ENCODE data around the gene RHBG. TPM values are rescaled to one million over a fixed set of nuclear protein-coding genes. Genes with fewer than 3 reads are reported as not detected.
"Not testable (repeated sequence)": the region's sequence is repeated elsewhere in the genome, so short reads cannot be mapped to it uniquely, and the experiment has no call there.

The RHBG gene
- total and polyA plus RNA-seq, 10 donors, result 0.05 to 1.4 (median 0.38) TPM; not detected in 5

DNA sequence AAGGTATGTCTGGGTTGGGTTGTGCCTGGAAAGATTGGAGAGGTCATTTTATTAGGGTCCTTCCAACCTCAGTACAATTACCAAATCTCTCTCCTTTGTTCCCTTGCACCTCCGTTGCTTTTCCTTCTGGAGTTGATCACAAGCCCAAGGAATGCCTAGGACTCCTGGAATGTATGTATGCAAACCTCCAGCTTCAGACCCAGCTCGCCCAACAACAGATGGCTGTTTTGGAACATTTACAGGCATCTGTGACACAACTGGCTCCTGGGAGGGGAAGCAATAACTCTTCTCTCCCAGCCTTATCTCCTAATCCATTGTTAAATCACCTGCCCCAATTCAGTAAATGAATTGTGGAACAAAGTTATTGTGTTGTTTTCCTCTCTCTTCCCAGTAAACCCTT is 22.4 kb upstream of the RHBG start:
- no peak for DNase-seq
- intact Hi-C loops (cut with DNase I; ENCODE audit: low total_unique reads), result no loop called here
- H3K9me3 ChIP-seq, result no peaks in the 10 kb centered on the region
- TF ChIP-seq POLR2AphosphoS5 (IDR thresholded peaks at IDR 0.05), result no peak
- TF ChIP-seq POLR2A (IDR thresholded peaks at IDR 0.05), result no peak
- TF ChIP-seq, protein P1, sequence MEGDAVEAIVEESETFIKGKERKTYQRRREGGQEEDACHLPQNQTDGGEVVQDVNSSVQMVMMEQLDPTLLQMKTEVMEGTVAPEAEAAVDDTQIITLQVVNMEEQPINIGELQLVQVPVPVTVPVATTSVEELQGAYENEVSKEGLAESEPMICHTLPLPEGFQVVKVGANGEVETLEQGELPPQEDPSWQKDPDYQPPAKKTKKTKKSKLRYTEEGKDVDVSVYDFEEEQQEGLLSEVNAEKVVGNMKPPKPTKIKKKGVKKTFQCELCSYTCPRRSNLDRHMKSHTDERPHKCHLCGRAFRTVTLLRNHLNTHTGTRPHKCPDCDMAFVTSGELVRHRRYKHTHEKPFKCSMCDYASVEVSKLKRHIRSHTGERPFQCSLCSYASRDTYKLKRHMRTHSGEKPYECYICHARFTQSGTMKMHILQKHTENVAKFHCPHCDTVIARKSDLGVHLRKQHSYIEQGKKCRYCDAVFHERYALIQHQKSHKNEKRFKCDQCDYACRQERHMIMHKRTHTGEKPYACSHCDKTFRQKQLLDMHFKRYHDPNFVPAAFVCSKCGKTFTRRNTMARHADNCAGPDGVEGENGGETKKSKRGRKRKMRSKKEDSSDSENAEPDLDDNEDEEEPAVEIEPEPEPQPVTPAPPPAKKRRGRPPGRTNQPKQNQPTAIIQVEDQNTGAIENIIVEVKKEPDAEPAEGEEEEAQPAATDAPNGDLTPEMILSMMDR (IDR thresholded peaks at IDR 0.05 in 8 of 11, conservative IDR thresholded peaks at IDR 0.05 in 3 of 11), result no peak
- whole genome bisulfite sequencing, 5 donors, result 61 to 89% (median 70%) methylated on average over 2 of the region's 2 CpGs
- no peak overlapping the region for H3K27ac ChIP-seq
- H3K4me1 ChIP-seq, result no peaks in the 10 kb centered on the region
- no peak overlapping the region for H3K4me3 ChIP-seq
- H3K27me3 ChIP-seq (replicated peaks in 1 of 7), result peaks cover 0 to 10% (median 0%) of the 10 kb centered on the region in 7 donors
- no peaks in the 10 kb centered on the region for H3K36me3 ChIP-seq

DNA sequence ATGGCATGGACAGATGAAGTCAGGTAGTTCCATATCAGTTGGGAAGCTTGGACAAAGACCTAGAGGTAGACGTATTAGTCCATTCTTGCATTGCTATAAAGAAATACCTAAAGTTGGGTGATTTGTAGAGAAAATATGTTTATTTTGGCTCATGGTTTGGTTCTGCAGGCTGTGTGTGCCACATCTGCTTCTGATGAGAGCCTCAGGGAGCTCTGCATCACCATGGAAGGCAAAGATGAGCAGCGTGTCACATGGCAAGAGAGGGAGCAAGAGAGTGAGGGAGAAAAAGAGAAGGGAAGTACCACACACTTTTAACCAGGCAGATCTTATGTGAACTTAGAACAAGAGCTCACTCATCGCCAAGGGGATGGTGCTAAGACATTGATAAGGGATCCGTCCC is 21.7 kb upstream of the RHBG start:
- intact Hi-C loops (cut with DNase I; ENCODE audit: low total_unique reads), result no loop called here
- Histone ChIP-seq H3K4me1 (no peaks in the 10 kb centered on the region), H3K9me3 (no peaks in the 10 kb centered on the region), H3K27ac (no peak overlapping the region), H3K4me3 (no peak overlapping the region), H3K36me3 (no peaks in the 10 kb centered on the region), H3K27me3 (replicated peaks in 1 of 7) (peaks cover 0 to 10% (median 0%) of the 10 kb centered on the region in 7 donors)
- DNase-seq, result no peak
- 84 to 89% (median 87%) methylated on average over 4 of the region's 4 CpGs for WGBS, 5 donors
- TF ChIP-seq POLR2AphosphoS5 (IDR thresholded peaks at IDR 0.05), result no peak
- no peak for TF ChIP-seq POLR2A (IDR thresholded peaks at IDR 0.05)
- TF ChIP-seq, protein P1 (IDR thresholded peaks at IDR 0.05 in 8 of 11, conservative IDR thresholded peaks at IDR 0.05 in 3 of 11), result no peak

DNA sequence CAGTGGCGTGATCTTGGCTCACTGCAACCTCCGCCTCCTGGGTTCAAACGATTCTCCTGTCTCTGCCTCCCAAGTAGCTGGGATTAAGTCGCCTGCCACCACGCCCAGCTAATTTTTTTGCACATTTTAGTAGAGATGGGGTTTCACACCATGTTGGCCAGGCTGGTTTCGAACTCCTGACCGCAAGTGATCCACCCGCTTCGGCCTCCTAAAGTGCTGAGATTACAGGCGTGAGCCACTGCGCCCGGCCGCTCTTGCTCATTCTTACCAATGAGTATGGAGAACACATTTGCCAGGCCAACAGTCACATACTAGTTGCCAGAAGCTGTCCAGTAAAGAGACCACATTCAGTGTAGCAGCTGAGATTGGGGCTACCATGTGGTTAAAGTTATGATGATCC is 16.5 kb upstream of the RHBG start:
- peak; percentile 33 for DNase-seq
- WGBS, 5 donors, result 91 to 97% (median 93%) methylated on average over 13 of the region's 13 CpGs
- H3K4me3 ChIP-seq; H3K9me3 ChIP-seq; H3K36me3 ChIP-seq; H3K27ac ChIP-seq; H3K4me1 ChIP-seq; intact Hi-C loops (cut with DNase I; ENCODE audit: low total_unique reads): not testable (repeated sequence)
- peaks cover 0 to 27% (median 16%) of the 10 kb centered on the region in 7 donors for H3K27me3 ChIP-seq (replicated peaks in 1 of 7)

DNA sequence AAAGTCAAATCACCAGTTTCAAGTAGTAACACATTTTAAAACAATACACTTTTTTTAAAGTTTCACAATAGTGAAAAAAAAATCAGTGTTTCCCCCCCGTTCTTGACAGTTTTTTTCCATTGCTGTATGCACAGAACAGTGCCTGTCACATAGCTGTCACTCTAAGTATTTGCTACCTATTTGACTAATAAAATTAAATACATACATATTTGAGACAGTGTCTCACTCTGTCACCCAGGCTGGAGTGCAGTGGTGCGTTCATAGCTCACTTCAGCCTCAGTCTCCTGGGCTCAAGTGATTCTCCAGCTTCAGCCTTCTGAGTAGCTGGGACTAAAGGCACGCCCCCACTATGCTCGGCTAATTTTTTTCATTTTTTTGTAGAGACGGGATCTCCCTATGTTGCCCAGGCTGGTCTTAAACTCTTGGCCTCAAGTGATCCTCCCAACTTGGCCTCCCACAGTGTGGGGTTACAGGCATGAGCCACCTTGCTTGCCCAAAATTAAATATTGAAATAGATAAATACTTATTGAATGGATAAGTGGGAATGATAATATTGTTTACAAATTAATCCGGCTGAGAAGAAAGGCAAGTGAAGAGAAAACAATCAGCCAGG is 12.6 kb upstream of the RHBG start:
- Histone ChIP-seq H3K27me3 (replicated peaks in 1 of 7) (peaks cover 0 to 40% (median 16%) of the 10 kb centered on the region in 7 donors), H3K4me3 (no peak overlapping the region), H3K27ac (no peak overlapping the region), H3K36me3 (no peaks in the 10 kb centered on the region), H3K9me3 (no peaks in the 10 kb centered on the region), H3K4me1 (peaks cover 0 to 9% (median 5%) of the 10 kb centered on the region in 6 donors)
- intact Hi-C loops (cut with DNase I; ENCODE audit: low total_unique reads), result no loop called here
- TF ChIP-seq POLR2AphosphoS5 (IDR thresholded peaks at IDR 0.05) (no peak), POLR2A (IDR thresholded peaks at IDR 0.05) (no peak)
- TF ChIP-seq, protein P1 (IDR thresholded peaks at IDR 0.05 in 8 of 11, conservative IDR thresholded peaks at IDR 0.05 in 3 of 11), result no peak
- 47 to 55% (median 50%) methylated on average over 6 of the region's 6 CpGs for WGBS, 5 donors
- DNase-seq, result peak; percentile 2
